ENCODE measurements around the gene PRIMPOL.
"Not testable (repeated sequence)": the region's sequence is repeated elsewhere in the genome, so short reads cannot be mapped to it uniquely, and the experiment has no call there.

The PRIMPOL gene, protein sequence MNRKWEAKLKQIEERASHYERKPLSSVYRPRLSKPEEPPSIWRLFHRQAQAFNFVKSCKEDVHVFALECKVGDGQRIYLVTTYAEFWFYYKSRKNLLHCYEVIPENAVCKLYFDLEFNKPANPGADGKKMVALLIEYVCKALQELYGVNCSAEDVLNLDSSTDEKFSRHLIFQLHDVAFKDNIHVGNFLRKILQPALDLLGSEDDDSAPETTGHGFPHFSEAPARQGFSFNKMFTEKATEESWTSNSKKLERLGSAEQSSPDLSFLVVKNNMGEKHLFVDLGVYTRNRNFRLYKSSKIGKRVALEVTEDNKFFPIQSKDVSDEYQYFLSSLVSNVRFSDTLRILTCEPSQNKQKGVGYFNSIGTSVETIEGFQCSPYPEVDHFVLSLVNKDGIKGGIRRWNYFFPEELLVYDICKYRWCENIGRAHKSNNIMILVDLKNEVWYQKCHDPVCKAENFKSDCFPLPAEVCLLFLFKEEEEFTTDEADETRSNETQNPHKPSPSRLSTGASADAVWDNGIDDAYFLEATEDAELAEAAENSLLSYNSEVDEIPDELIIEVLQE

DNA sequence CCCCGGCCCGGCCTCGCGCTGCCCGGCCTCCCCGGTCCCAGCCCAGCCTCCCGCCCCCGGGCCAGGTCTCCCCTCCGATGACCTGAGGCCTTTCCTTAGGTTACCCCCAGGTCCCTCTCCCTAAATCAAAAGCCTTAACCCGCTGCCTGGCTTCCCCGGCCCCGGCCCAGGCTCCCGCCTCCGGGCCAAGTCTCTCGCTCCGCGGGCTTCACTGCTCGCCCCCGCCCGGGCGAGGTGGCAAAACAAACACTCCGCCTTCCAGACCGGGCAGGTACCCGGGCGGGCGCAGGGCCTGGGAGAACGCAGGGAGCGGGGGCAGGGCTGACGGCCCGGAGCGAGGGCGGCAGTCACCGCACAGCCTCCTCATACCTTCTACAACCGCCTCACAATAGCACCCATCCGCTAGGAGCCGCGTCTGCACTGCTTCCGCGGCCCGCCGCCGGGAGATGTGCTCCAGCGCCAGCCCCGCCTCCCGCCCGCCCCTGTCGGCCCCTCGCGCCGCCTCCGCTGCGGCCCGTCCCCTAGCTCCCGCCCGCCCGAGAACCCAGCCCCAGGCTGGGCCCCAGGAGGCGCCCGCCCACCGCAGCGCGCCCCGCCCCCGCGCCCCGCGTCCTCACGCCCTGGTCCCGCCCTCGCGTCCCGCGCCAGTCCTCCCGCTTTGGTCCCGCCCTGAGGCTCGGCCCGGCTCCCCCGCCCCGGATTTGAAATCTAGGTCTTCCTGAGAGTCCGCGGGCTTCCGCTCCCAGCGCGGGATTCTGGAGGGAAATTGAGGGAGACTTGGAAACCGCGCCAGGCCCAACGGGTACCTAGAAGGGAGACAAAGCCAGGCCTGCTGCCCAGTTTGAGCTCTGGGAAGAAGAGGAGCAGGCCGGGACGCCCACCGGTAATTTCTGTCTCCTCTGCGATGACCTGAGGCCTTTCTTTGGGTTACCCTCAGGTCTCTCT lies at the start of gene PRIMPOL, which contains the start of gene CASP3:
PRIMPOL (plus strand) TSS at position 713 of the 945 bp plus-strand sequence. CDS start 7,403 bp downstream, outside the sequence.
CASP3 (minus strand) TSS at position 422 of the 945 bp plus-strand sequence. CDS start 10,994 bp downstream, outside the sequence.
- DNase-seq (ENCODE audit: low read depth) = peak; percentile 97

GRCh38 chr4:184600982-184601381 lies 48.6 kb upstream of the PRIMPOL start:
- DNase-seq (ENCODE audit: low read depth) = not testable (repeated sequence)

- not testable (repeated sequence) for DNase-seq (ENCODE audit: low read depth)
These were observed 46.7 kb upstream of the PRIMPOL start for GRCh38 chr4:184602857-184603256.

- DNase-seq (ENCODE audit: low read depth) = not testable (repeated sequence)
These were observed 42.1 kb upstream of the PRIMPOL start for GRCh38 chr4:184607429-184607828.

GRCh38 chr4:184612074-184612473 lies 37.5 kb upstream of the PRIMPOL start:
- DNase-seq (ENCODE audit: low read depth) = no peak

- DNase-seq (ENCODE audit: low read depth) = no peak
These were observed 36.1 kb upstream of the PRIMPOL start for GRCh38 chr4:184613405-184613804.

GRCh38 chr4:184614509-184614908 lies 35.0 kb upstream of the PRIMPOL start:
- DNase-seq (ENCODE audit: low read depth) = no peak

- not testable (repeated sequence) for DNase-seq (ENCODE audit: low read depth)
These were observed 33.4 kb upstream of the PRIMPOL start for GRCh38 chr4:184616168-184616567.

GRCh38 chr4:184616633-184617551 lies 32.6 kb upstream of the PRIMPOL start:
- DNase-seq (ENCODE audit: low read depth) = no peak

DNA sequence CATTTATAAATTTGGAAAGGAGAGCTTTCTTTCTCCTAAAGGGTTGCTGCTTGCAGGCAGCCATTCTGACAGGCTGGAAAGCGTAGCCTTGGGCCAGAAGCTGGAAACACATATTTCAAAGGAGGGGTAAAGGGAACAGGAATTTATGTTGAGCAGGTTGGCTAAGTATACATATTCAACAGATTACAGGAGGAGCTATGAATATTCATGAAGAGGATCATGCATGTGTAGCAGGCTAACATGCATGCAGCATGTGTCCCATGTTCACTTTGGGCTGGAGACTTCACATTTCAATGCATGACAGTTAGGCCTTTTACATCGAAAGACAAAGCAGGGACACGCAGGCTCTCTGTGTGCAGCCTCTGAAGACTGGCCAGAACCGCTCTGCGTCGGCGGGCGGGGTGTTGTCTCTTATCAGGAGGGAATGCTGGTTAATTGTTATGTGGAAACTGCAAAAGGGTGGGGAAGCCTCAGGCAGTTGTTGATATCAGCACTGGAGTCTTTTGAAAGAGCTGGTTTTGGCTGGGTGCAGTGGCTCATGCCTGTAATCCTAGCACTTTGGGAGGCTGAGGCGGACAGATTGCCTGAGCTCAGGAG lies 31.8 kb upstream of the PRIMPOL start:
- no peak for DNase-seq (ENCODE audit: low read depth)

- DNase-seq (ENCODE audit: low read depth) = no peak
These were observed 29.2 kb upstream of the PRIMPOL start for GRCh38 chr4:184620212-184620867.

DNA sequence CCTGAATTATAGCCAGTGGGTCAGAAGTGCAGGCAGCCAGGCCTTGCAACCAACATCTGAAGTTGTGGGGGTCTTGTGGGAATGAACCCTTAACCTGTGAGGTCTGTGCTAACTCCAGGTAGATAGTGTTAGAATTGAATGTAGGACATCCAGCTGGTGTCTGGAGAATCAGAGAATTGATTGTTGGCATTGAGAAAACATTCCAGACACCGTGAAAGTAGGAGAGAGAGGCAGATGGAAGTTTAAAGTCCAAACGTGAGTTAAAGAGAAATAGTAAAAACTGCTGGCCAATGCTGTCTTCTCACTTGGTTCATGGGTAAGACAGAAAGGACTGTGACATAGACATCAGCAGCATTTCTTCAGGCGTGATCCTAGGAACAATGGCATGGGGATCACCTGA lies 28.0 kb upstream of the PRIMPOL start:
- no peak for DNase-seq (ENCODE audit: low read depth)

GRCh38 chr4:184624504-184624903 lies 25.0 kb upstream of the PRIMPOL start:
- DNase-seq (ENCODE audit: low read depth) = not testable (repeated sequence)

- no peak for DNase-seq (ENCODE audit: low read depth)
These were observed 24.5 kb upstream of the PRIMPOL start for GRCh38 chr4:184624972-184625554.

GRCh38 chr4:184625783-184626596 lies 23.5 kb upstream of the PRIMPOL start:
- DNase-seq (ENCODE audit: low read depth) = not testable (repeated sequence)

- no peak for DNase-seq (ENCODE audit: low read depth)
These were observed 21.4 kb upstream of the PRIMPOL start for GRCh38 chr4:184628103-184628502.

DNA sequence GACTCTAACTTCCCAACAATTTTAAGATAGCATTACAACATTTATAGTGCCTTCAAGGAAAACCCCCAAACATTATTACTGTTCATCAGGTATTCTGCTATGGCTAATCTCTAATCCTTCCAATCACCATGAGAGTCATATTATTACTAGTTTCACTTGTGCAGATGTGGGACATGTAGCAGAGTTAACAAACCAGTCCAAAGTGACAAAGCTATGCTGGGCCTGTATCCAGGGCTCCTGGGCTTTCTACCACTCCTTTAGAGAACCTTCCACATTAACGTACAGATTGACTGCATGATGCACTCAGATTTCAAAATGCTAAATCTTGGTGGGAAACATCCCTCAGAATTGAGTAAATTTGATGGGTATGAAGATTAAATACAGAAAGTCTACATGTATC lies 16.7 kb upstream of the PRIMPOL start:
- no peak for DNase-seq (ENCODE audit: low read depth)

GRCh38 chr4:184635381-184635780 lies 14.2 kb upstream of the PRIMPOL start:
- no peak for DNase-seq (ENCODE audit: low read depth)

DNA sequence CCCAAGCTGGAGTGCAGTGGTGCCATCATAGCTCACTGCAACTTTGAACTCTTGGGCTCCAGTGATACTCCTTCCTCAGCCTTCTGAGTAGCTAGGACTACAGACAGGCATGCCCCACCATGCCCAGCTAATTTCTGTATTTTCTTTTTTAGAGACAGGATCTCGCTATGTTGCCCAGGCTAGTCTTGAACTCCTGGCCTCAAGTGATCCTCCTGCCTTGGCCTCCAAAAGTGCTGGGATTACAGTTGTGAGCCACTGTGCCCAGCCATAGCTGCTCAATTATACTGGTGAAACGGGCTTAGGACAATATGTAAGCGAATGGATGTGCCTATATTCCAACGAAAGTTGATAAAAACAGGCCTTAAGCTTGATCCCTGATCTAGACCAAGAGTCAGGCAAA lies 13.4 kb upstream of the PRIMPOL start:
- DNase-seq (ENCODE audit: low read depth) = no peak

Data from fibroblast of gingiva (primary cell).